Measurements from ENCODE around the gene USP36. TPM values are rescaled to one million over a fixed set of nuclear protein-coding genes. Genes with fewer than 3 reads are reported as not detected.
"Not testable (repeated sequence)": the region's sequence is repeated elsewhere in the genome, so short reads cannot be mapped to it uniquely, and the experiment has no call there.

USP36 gene
- total RNA-seq, 1 experiment from 2014 or later: 103 TPM

- CTCF ChIA-PET: no interaction called here
- Mint-ChIP-seq H3K4me1 (ENCODE audit: low read depth, unreplicated experiment) (no peaks in the 10 kb centered on the region), H3K27me3 (ENCODE audit: insufficient read depth, unreplicated experiment) (no peaks in the 10 kb centered on the region), H3K9me3 (ENCODE audit: unreplicated experiment) (no peaks in the 10 kb centered on the region), H3K27ac (ENCODE audit: unreplicated experiment) (no peak overlapping the region), H3K4me3 (ENCODE audit: unreplicated experiment) (no peak overlapping the region), H3K36me3 (ENCODE audit: insufficient read depth, unreplicated experiment) (no peaks in the 10 kb centered on the region)
- intact Hi-C loops (cut with micrococcal nuclease; ENCODE audit: unreplicated experiment): no loop called here
- H3K27me3 ChIP-seq (replicated peaks; ENCODE audit: control insufficient read depth, insufficient read depth, low read length): no peaks in the 10 kb centered on the region
- no peak overlapping the region for H3K4me3 ChIP-seq (ENCODE audit: low read depth, low read length)
- no peaks in the 10 kb centered on the region for H3K36me3 ChIP-seq (ENCODE audit: control insufficient read depth, insufficient read depth, low read length)
- no peaks in the 10 kb centered on the region for H3K4me1 ChIP-seq
- no TSS peak for BruUV-seq (replicated peaks)
- H3K9me3 ChIP-seq: no peaks in the 10 kb centered on the region
- DNase-seq: no peak
- POLR2A ChIA-PET: no interaction called here
- no peak for TF ChIP-seq CTCF (IDR thresholded peaks at IDR 0.05; ENCODE audit: insufficient read depth in 1 of 2, low read depth in 1 of 2, low read length in 1 of 2, severe bottlenecking in 1 of 2, unreplicated experiment in 1 of 2)
These were observed 81.2 kb downstream of the USP36 start for GRCh38 chr17:78759203-78759968.

GRCh38 chr17:78753316-78754250 is 87.0 kb downstream of the USP36 start:
- no peaks in the 10 kb centered on the region for H3K36me3 ChIP-seq (ENCODE audit: control insufficient read depth, insufficient read depth, low read length)
- no peak for TF ChIP-seq CTCF (IDR thresholded peaks at IDR 0.05; ENCODE audit: insufficient read depth in 1 of 2, low read depth in 1 of 2, low read length in 1 of 2, severe bottlenecking in 1 of 2, unreplicated experiment in 1 of 2)
- DNase-seq: no peak
- intact Hi-C loops (cut with micrococcal nuclease; ENCODE audit: unreplicated experiment): no loop called here
- no TSS peak for BruUV-seq (replicated peaks)
- H3K36me3 Mint-ChIP-seq (ENCODE audit: insufficient read depth, unreplicated experiment): no peaks in the 10 kb centered on the region
- H3K4me1 Mint-ChIP-seq (ENCODE audit: low read depth, unreplicated experiment): no peaks in the 10 kb centered on the region
- H3K27me3 Mint-ChIP-seq (ENCODE audit: insufficient read depth, unreplicated experiment): no peaks in the 10 kb centered on the region
- no peaks in the 10 kb centered on the region for H3K9me3 ChIP-seq
- ChIA-PET POLR2A (no interaction called here), CTCF (no interaction called here)
- no peak overlapping the region for H3K27ac Mint-ChIP-seq (ENCODE audit: unreplicated experiment)
- no peaks in the 10 kb centered on the region for H3K27me3 ChIP-seq (replicated peaks; ENCODE audit: control insufficient read depth, insufficient read depth, low read length)
- H3K4me3 Mint-ChIP-seq (ENCODE audit: unreplicated experiment): no peak overlapping the region
- no peaks in the 10 kb centered on the region for H3K4me1 ChIP-seq
- no peaks in the 10 kb centered on the region for H3K9me3 Mint-ChIP-seq (ENCODE audit: unreplicated experiment)
- no peak overlapping the region for H3K4me3 ChIP-seq (ENCODE audit: low read depth, low read length)

- Histone ChIP-seq H3K4me3 (ENCODE audit: low read depth, low read length) (no peak overlapping the region), H3K27me3 (replicated peaks; ENCODE audit: control insufficient read depth, insufficient read depth, low read length) (no peaks in the 10 kb centered on the region), H3K9me3 (no peaks in the 10 kb centered on the region), H3K36me3 (ENCODE audit: control insufficient read depth, insufficient read depth, low read length) (no peaks in the 10 kb centered on the region), H3K4me1 (no peaks in the 10 kb centered on the region)
- Mint-ChIP-seq H3K27me3 (ENCODE audit: insufficient read depth, unreplicated experiment) (no peaks in the 10 kb centered on the region), H3K36me3 (ENCODE audit: insufficient read depth, unreplicated experiment) (no peaks in the 10 kb centered on the region), H3K4me3 (ENCODE audit: unreplicated experiment) (no peak overlapping the region), H3K9me3 (ENCODE audit: unreplicated experiment) (no peaks in the 10 kb centered on the region), H3K4me1 (ENCODE audit: low read depth, unreplicated experiment) (no peaks in the 10 kb centered on the region), H3K27ac (ENCODE audit: unreplicated experiment) (no peak overlapping the region)
- ChIA-PET POLR2A (no interaction called here), CTCF (interaction anchor here (0.6 kb wide), 1 partner anchor 374 kb away, joined by 4 read pairs; no protein-coding TSS in a partner anchor)
- BruUV-seq (replicated peaks): no TSS peak
- no peak for TF ChIP-seq CTCF (IDR thresholded peaks at IDR 0.05; ENCODE audit: insufficient read depth in 1 of 2, low read depth in 1 of 2, low read length in 1 of 2, severe bottlenecking in 1 of 2, unreplicated experiment in 1 of 2)
- no peak for DNase-seq
- intact Hi-C loops (cut with micrococcal nuclease; ENCODE audit: unreplicated experiment): no loop called here
These were observed 89.0 kb downstream of the USP36 start for GRCh38 chr17:78751447-78752161.

- H3K36me3 Mint-ChIP-seq (ENCODE audit: insufficient read depth, unreplicated experiment); DNase-seq; H3K9me3 ChIP-seq; H3K9me3 Mint-ChIP-seq (ENCODE audit: unreplicated experiment); H3K27me3 ChIP-seq (replicated peaks; ENCODE audit: control insufficient read depth, insufficient read depth, low read length); BruUV-seq (replicated peaks); H3K36me3 ChIP-seq (ENCODE audit: control insufficient read depth, insufficient read depth, low read length); H3K27me3 Mint-ChIP-seq (ENCODE audit: insufficient read depth, unreplicated experiment); H3K27ac Mint-ChIP-seq (ENCODE audit: unreplicated experiment); H3K4me1 ChIP-seq; H3K4me1 Mint-ChIP-seq (ENCODE audit: low read depth, unreplicated experiment); POLR2A ChIA-PET; H3K4me3 ChIP-seq (ENCODE audit: low read depth, low read length); H3K4me3 Mint-ChIP-seq (ENCODE audit: unreplicated experiment); intact Hi-C loops (cut with micrococcal nuclease; ENCODE audit: unreplicated experiment): not testable (repeated sequence)
- CTCF ChIA-PET: interaction anchor here (0.6 kb wide), 1 partner anchor 374 kb away, joined by 4 read pairs; no protein-coding TSS in a partner anchor
These were observed 89.6 kb downstream of the USP36 start for GRCh38 chr17:78751000-78751399.
